Superior temporal gyrus (tissue), 1 donor: ENCODE measurements around the gene UNC5C.
"Not testable (repeated sequence)": the region's sequence is repeated elsewhere in the genome, so short reads cannot be mapped to it uniquely, and the experiment has no call there.

ENCODE experiments used
- DNase-seq: peaks from one replicate; pipeline ENCODE4 v3.0.0-alpha.2; 2016; ENCODE audit errors: extremely low spot score

The UNC5C gene

DNA sequence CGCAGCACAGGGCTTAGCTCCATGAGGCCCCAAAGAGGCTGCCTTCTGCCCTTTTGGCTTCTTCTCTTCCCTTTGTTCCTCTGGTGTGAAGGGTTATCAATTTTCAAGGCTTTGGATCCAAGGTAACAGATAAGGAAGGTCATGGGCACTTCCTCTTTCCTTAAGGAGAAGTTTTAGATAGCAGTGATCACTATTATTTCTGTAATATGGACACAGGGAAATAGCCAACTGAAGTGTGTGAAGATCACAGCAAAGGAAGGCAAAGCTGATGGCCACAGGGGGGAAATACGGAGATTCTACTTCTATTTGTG, 366.8 kb downstream of the UNC5C start:
- DNase-seq, result no peak

DNA sequence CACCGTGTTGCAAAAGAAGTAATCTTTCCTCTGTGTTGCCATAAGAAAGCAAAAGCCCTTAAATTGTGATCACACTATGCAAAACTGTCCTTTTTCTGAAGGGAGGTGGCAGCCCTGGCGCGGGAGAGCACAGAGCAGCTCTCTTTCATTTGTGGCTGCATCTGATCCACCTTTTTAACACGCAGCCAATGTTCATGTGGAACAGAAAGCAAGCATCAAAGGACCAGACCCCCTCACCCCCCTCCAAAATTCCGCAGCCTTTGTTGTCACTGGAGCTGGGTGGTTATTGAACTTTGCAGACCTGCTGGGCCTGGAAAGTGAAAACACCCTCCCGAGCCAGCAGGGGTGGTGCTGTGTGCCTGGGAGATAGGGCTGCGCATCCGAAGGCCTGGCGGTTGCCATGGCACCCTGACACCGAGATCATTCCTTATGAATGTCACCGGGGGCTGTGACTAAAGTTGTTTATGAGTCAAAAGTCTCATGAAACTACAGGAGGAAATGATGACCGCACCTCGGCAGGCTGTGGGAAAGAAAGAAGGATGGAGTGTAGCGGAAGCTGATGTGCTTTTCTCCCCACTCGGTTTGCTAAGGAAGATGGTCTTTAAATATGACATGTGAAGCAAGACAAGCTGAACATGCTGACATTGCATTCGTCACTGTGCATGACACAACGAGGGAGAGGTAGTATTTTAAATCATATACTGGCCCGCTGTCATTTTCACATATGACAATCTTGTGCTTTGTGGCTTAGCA, 367.4 kb downstream of the UNC5C start:
- no peak for DNase-seq

DNA sequence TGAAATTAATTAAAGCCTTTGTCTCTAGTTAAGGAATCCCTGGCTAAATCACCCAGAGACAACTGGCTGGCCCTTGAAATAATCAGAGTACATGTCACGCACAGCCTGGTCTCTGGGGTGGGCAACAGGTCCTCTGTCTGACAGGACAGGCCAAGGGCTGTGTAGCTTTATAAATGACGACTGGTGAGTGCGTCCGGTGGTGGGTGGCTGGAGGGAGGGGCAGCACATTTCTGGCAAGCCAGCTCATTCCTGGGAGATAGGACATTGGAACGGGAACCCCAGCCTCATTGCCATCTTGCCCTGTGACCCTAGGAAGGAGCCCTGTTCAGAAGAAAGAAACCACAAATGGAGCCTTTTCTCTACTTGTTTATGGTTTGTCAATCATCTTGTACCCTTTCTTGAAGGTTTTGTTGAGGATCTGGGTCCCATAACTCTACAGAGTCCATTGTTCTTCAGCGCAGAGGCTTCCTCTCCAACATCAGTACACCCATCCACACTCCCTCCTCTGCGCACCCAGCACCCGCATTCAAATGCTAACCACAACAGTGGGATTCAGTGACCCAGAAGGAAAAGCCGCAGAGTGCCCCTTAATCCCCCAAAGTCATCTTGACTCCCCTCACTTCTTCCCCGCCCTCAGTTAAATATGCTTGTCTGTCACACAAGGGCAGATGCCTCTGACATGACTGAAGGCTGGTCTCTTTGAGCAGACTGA, 368.1 kb downstream of the UNC5C start:
- DNase-seq, result no peak

DNA sequence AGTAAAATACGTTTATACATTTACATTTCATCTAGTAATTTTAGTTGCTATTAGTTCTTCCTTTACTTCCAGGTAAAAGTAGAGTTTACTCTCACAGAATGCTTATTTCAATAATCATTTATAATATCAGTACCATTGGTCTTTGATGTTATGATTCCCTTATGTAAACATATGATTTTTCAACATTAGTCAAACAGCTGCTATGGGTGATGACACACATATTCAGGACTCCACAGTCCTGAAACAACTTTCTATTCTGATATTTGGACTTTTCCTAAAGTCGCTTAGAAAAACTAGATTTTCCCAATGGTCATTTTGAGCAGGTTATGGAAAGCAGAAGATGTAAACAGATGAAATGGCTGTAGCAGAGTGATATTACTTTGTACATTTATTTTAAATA, 369.8 kb downstream of the UNC5C start:
- DNase-seq, result no peak

DNA sequence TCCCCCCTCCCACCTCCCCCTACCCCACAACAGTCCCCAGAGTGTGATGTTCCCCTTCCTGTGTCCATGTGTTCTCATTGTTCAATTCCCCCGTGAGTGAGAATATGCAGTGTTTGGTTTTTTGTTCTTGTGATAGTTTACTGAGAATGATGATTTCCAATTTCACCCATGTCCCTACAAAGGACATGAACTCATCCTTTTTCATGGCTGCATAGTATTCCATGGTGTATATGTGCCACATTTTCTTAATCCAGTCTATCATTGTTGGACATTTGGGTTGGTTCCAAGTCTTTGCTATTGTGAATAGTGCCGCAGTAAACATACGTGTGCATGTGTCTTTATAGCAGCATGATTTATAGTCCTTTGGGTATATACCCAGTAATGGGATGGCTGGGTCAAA, 377.4 kb downstream of the UNC5C start:
- DNase-seq, result not testable (repeated sequence)

DNA sequence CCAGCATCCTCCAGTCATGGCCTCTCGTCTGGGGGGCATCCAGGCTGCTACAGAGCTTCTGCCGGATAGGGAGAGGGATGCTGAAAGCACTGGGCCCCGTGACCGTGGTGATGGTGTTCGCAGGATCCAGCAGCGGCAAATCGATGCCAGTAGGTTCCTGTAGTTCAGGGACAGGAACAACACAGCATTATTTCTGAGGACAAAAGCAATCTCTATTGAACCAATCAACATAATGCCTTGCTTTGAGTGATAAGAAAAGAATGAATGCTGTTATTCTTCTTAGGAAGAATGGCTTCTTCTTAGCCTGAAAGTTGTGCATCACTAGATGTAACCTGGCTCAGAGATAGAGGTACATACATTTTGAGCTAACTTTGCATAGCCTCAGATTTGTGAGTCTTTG, 378.6 kb downstream of the UNC5C start:
- peak; percentile 89 for DNase-seq

DNA sequence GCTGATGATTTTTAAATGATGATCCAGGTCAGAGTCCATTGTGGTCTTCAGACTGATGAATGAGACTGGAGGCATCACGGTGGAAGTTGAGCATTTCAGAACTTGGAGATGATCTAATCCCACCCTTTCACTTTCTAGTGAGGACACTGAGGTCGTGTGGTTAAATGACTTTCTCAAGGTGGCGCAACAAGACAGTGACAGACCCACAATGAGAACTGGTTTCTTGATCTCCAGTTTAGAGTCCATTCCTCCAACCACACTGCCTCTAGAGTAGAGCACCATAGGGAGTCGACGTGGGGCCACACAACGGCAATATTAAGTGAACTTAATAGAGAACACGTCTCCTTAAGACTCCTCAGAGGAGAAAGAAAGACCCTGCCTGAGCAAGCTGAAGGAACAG, 381.0 kb downstream of the UNC5C start:
- peak; percentile 42 for DNase-seq

DNA sequence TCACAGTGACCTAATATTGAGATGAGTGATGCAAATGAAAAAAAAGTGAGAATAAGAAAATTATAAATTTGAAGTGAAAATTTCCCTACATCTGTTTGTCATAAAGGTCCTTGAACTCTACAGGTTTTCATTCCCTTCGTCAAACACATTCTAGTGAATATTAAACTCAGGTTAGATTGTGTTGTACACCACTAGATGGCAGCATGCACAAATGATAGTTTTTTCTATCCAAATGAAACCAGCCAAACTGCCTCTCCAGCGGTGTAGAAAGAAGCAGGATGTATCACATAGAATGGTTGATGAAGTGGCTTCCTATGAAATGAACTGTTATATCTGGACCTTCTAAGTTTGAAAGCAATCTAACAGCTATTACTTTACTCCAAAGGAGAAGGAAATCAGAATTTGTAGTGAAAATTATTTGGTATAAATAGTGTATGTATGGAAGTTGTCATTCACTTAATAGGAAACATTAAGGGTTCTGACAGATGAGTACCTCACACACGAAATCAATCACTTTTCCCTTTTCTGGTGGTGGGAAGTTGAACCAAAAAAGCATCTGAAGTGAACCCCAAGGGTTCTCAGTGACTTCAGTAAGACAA, 382.7 kb downstream of the UNC5C start:
- peak; percentile 98 for DNase-seq

DNA sequence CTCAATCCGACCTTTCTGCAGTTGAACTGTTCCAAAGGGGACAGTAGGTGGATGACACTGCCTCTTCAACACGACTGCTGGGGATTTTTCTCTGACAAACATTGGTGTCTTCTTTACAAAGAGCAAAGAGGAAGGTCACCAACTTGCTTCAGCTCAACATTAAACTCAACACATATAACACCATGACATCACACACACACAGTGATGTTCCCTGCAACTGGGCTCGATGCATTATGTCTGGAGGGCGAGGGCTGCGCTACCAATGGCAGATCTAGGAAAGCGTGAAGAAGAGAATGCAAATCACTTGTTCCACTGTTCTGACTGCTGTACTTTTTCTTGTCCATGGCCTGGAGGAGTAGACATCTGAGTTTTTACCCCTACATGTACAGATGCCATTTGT, 385.9 kb downstream of the UNC5C start:
- DNase-seq, result no peak

DNA sequence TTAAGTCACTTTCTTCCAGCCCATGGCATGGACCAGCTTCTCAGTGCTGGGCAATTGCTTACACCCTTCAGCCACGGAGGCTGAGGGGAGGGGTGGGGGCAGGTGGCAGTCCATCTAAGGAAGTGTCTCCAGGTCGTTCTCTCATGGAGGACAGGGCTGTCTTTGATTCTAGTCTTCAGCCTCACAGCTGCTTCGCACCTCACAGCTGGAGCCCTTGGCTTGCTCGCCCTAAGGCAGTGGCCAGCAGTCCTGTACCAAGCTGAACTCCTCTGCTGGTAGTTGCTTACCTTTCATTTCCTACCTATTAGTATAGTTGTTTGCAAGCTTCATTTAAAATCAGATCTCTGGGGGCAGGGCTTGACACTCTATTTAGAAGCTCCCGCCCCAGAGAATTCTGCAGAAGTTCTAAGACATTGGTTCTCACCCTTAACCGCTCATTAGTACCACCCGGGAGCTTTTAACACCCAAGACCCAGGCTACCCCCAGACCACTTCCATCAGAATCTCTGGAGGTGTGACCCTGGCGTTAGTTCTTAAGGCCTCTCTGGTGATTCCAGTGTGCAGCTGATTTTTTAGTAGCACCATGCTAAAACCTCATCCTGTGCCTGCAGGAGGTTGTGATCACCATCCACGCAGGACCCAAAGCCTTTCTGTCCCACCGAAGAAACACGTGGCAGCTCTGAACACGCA, 386.8 kb downstream of the UNC5C start:
- no peak for DNase-seq

DNA sequence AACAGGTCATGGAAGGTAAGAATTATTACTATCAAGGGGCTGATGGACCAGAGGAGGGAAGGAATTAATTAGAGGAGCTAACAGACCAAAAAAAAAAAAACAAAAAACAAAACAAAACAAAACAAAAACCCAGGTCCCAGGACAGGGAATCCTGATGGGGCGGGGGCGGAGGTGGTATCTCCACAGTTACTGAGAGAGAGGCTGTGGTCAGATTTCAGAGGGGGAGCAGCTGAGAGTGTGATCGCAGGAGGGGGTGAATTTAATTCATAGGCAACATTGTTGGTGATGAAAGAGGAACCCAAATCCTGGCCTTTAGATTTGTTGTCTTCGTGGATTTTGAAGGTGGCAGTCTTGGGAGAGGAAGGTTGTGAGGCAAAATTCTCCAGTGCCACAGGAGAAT, 389.4 kb downstream of the UNC5C start:
- no peak for DNase-seq

DNA sequence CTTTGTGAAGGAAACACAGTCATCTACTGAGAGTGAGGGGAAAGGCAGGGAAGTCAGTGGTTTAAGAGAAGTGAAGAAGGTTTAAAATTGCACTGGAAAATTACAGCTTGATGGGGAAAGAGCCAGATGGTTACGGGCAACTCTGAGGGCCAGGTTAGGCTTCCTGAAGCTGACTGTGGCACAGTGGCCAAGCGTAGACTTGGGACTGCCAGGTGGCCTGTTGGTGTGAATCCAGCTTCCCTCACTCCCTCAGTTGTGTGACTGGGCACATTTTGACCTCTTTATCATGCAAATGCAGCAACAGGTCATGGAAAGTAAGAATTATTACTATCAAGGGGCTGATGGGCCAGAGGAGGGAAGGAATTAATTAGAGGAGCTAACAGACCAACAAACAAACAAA, 390.1 kb downstream of the UNC5C start:
- no peak for DNase-seq

DNA sequence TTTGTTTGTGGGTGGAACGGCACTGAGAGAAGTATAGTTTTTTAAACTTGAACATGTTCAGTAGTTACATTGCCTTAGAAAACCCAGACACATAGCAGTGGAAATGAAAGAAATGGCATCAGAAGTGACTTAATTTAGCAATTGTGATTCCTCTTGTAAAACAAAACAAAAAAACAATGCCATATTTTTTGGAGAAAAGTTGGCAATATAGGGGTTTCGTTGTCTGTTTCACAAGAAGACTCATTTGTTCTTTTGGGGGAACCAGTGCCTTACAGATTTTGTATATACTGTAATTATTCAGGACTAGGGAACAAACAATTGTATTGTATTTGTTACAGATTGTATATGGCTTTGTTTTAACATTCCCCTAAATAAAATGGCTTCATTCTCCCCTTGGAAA, 390.7 kb downstream of the UNC5C start:
- DNase-seq, result peak; percentile 62

DNA sequence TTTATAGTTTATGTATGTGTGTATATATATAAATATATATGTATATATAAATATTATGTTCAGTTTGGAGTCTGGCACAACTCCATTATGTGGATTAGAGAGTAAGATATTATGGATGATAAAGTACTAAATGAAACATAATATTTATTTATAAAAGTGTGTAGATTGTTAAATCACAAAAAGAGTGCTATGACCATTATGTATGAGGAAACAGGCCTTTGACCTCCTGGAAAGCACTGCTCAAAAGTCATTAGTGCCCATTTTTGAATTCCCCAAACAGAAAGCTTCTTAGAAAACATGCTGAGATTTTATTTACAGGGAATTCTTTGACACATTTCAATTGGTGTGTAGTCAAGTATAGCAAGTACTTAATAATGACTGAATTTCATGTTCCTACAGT, 391.2 kb downstream of the UNC5C start:
- no peak for DNase-seq

DNA sequence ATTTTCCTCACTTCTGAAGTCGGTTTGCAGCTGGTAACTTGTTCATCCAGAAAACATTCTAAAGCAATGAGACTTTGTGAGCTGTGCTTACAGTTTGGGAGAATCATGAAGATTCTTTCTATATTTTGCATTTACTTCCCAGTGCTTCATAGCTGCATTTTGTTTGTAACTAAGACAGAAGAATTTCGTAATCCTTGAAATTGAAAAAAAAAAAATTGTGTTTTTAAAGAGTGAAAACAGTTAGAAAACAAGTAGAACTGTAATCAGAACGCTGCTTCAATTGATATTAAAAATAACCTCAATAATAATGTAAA, 392.4 kb downstream of the UNC5C start:
- DNase-seq, result peak; percentile 86

DNA sequence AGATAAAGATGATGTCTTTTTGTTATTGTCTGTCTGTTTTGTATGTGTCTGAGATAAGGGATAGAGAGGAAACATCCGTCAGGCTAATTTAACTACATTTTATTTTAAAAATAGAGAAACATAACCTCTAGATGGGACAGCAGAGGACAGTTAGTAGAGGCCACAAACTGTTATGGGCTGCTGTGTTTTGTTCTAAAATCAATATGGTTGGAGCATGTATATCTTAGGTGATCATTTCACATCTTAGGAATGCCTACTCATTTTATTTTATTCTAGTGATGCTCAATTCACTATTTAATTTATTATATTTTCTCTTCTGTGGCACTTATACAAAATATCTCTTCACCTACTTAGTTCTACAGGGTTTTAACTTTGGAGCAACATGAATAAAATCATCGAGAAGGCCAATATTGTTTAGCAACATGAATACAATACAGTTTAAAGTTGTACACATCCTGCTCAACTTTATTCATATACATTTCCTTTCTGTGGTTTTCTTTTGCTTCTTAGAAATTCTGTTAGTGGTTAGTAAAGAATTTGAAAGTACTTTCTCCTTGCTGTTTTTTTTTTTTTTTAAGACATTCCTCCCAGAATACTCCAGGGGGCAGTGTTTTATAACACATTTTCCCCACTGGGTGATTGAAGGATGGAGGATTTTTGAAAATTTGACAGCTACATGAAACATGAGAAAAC, 392.9 kb downstream of the UNC5C start:
- DNase-seq, result no peak

DNA sequence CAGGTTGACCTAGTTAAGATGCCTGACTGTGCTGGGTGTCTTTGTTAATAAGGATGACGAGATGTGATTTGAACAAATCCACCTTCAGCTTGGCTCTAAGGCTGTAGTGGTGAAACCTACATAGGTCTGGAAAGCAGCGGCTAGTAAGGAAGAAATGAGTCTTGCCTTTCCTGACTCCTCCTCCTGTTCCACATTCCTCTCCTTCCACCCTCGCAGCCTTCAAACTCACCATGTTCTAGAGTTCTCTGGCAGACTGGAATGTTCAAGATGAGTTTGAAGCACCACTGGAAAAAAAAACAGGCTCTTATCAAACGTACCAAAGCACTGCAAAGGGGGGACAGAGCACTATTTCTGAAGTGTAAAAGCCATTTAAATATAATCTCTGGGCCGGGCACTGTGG, 395.6 kb downstream of the UNC5C start:
- no peak for DNase-seq

DNA sequence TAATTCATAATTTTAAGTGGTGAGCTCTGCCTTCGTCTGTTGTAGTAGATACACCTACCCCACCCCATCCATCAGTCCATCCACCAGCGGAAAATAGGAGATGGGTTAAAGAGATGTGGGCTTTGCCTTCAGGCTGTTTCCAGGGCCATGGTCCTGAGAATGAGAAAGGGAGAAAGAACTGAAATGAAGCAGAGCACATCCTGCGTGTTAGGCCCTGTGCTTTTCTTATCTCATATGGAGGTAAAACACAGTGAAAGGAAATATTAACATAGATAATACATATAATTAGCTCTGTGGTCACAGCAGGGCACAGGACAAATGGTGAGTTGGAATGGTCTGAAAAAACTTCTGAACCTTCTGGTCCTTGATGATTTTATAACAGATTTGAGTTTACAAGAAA, 397.5 kb downstream of the UNC5C start:
- DNase-seq, result no peak

DNA sequence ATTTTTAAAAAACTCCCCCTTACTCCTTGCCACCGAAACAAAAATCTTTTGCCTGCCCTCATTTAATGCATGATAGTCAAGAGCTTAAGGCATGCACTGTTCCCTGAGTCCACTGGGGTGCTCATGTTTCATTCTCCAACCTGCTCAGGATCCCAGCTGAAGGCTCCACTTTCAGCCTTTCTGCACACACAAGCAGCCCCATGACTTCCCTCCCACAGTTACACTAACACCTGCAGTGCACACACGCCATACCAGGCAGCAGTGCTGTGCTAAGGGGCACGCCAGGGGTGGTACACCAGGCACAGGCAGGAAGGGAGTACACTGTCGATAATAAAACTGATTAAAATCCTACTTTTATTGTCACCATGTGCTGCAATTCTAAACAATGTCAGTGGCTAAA, 405.8 kb downstream of the UNC5C start:
- DNase-seq, result no peak

DNA sequence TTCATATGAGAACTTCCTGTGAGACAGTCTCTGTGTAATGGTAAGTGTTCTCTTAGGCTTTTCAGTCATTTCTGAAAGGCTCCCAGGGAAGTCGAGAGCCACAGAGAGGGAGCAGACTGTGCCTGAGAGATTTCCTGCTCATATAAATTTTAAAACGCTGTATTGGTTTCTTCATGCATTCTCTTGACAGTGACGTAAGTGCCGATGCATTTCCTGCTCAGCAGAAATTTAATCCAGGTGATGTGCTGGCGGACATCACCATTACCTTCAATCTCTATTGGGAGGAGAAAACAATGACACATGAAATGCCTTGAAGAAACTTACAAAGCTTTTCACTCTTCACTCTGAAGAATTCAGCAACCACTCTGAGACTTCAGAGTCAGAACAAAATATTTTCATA, 407.4 kb downstream of the UNC5C start:
- no peak for DNase-seq

DNA sequence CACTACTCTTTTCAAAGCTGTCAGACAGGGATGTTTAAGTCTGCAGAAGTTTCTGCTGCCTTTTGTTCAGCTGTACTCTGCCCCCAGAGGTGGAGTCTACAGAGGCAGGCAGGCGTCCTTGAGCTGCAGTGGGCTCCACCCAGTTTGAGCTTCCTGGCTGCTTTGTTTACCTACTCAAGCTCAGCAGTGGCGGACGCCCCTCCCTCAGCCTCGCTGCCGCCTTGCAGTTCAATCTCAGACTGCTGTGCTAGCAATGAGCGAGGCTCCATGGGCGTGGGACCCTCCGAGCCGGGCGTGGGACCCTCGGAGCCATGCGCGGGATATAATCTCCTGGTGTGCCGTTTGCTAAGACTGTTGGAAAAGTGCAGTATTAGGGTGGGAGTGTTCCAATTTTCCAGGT, 409.3 kb downstream of the UNC5C start:
- not testable (repeated sequence) for DNase-seq

DNA sequence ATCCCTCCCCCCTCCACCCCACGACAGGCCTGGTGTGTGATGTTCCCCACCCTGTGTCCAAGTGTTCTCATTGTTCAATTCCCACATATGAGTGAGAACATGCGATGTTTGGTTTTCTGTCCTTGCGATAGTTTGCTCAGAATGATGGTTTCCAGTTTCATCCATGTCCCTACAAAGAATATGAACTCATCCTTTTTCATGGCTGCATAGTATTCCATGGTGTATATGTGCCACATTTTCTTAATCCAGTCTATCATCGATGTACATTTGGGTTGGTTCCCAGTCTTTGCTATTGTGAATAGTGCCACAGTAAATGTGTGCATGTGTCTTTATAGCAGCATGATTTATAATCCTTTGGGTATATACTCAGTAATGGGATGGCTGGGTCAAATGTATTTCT, 414.8 kb downstream of the UNC5C start:
- DNase-seq, result not testable (repeated sequence)
